IMR-90 (cell line): ENCODE measurements around the gene AGAP1. TPM values are rescaled to one million over a fixed set of nuclear protein-coding genes. Genes with fewer than 3 reads are reported as not detected.
A peak's percentile ranks its signal among the peaks of the same experiment; 100 is the strongest.

Experiments
- ATAC-seq: fragments of 200-7000 bp; cut with Tn5 transposase; 2 replicates; pipeline ENCODE4 v1.9.1; 2020; ENCODE audit warnings: low read depth, mild to moderate bottlenecking, moderate library complexity
- BruUV-seq: library from RNA; stranded (reverse); fragments of 400-500 nt; replicated peaks from 2 replicates; lab custom pipeline; 2021; lab: Mats Ljungman, UMichigan
- CTCF ChIA-PET: fragments of 300-600 bp; formaldehyde crosslinking; extraction: SDS; loops from one replicate; lab custom pipeline; 2021; ENCODE audit warnings: antibody characterized with exemption; lab: Yijun Ruan, JAX
- POLR2A ChIA-PET: fragments of 300-600 bp; sonication (Branson Sonifier 250); formaldehyde crosslinking; loops from one replicate; lab custom pipeline; 2022; ENCODE audit warnings: antibody characterized with exemption; ENCODE audit not compliant: unreplicated experiment; lab: Charles Lee
- DNase-seq: peaks from one replicate; pipeline ENCODE4 v3.0.0; 2013
- H2AFZ ChIP-seq: replicated peaks from 2 replicates; pipeline ENCODE3; 2013; ENCODE audit warnings: low read length, mild to moderate bottlenecking; ENCODE audit not compliant: poor library complexity
- H2AK5ac ChIP-seq: 2 replicates; pipeline ENCODE4 v1.6.1; 2013; ENCODE audit warnings: low read depth, low read length, inconsistent platforms
- H2AK9ac ChIP-seq: replicated peaks from 2 replicates; pipeline ENCODE3; 2013; ENCODE audit warnings: mild to moderate bottlenecking, low read depth, low read length, moderate library complexity; ENCODE audit not compliant: poor library complexity
- H2BK120ac ChIP-seq: 2 replicates; pipeline ENCODE4 v1.6.1; 2013; ENCODE audit warnings: low read depth, low read length, inconsistent platforms
- H2BK15ac ChIP-seq: 3 replicates; pipeline ENCODE4 v1.6.1; 2013; ENCODE audit warnings: low read depth, low read length, inconsistent platforms
- H2BK20ac ChIP-seq: 2 replicates; pipeline ENCODE4 v1.6.1; 2013; ENCODE audit warnings: low read depth, mild to moderate bottlenecking, inconsistent platforms, low read length, moderate library complexity
- H2BK5ac ChIP-seq: 2 replicates; pipeline ENCODE4 v1.6.1; 2013; ENCODE audit warnings: mild to moderate bottlenecking, low read depth, low read length, inconsistent platforms; ENCODE audit not compliant: poor library complexity, severe bottlenecking
- H3K14ac ChIP-seq: replicated peaks from 2 replicates; pipeline ENCODE4 v1.6.1; 2013; ENCODE audit warnings: low read depth, low read length, inconsistent platforms
- H3K18ac ChIP-seq: 2 replicates; pipeline ENCODE4 v1.6.1; 2013; ENCODE audit warnings: low read depth, low read length, control low read depth
- H3K23ac ChIP-seq: 2 replicates; pipeline ENCODE4 v1.6.1; 2013; ENCODE audit warnings: low read depth, low read length, inconsistent platforms
- H3K27ac ChIP-seq: 2 replicates; pipeline ENCODE4 v1.5.1; 2013; ENCODE audit warnings: mild to moderate bottlenecking, control low read depth, low read length; ENCODE audit not compliant: insufficient read depth
- H3K27me3 ChIP-seq: 2 replicates; pipeline ENCODE4 v1.6.1; 2013; ENCODE audit warnings: low read length; ENCODE audit not compliant: control insufficient read depth, insufficient read depth
- H3K36me3 ChIP-seq: 2 replicates; pipeline ENCODE4 v1.6.1; 2013; ENCODE audit warnings: low read length, mixed read lengths; ENCODE audit not compliant: control insufficient read depth, insufficient read depth
- H3K4ac ChIP-seq: 2 replicates; pipeline ENCODE4 v1.6.1; 2013; ENCODE audit warnings: low read depth, low read length, inconsistent platforms
- H3K4me1 ChIP-seq: 2 replicates; pipeline ENCODE4 v1.6.1; 2013; ENCODE audit warnings: low read length, mixed read lengths; ENCODE audit not compliant: control insufficient read depth, insufficient read depth
- H3K4me2 ChIP-seq: 2 replicates; pipeline ENCODE4 v1.6.1; 2013; ENCODE audit warnings: low read depth, mild to moderate bottlenecking, control low read depth, low read length, moderate library complexity
- H3K4me3 ChIP-seq: 2 replicates; pipeline ENCODE4 v1.5.1; 2013; ENCODE audit warnings: low read depth, mild to moderate bottlenecking, control low read depth, low read length, moderate library complexity; ENCODE audit not compliant: insufficient read depth
- H3K56ac ChIP-seq: 2 replicates; pipeline ENCODE4 v1.6.1; 2013; ENCODE audit warnings: low read length, inconsistent platforms; ENCODE audit not compliant: insufficient read depth; ENCODE audit errors: extremely low read depth
- H3K79me1 ChIP-seq, 2 experiments: 2 replicates each; pipeline ENCODE4 v1.6.1; 2013; ENCODE audit warnings: low read length in 2 of 2, inconsistent platforms in 1 of 2, low read depth in 1 of 2
- H3K9ac ChIP-seq: 2 replicates; pipeline ENCODE4 v1.6.1; 2013; ENCODE audit warnings: low read depth, low read length, control low read depth
- H3K9me1 ChIP-seq: 2 replicates; pipeline ENCODE4 v1.6.1; 2013; ENCODE audit warnings: low read length, inconsistent platforms; ENCODE audit not compliant: insufficient read depth
- H3K9me3 ChIP-seq: 2 replicates; pipeline ENCODE4 v1.6.1; 2013; ENCODE audit warnings: low read length; ENCODE audit not compliant: control insufficient read depth, insufficient read depth
- H4K20me1 ChIP-seq: 2 replicates; pipeline ENCODE4 v1.6.1; 2013; ENCODE audit warnings: low read length, inconsistent platforms; ENCODE audit not compliant: insufficient read depth
- H4K5ac ChIP-seq: 2 replicates; pipeline ENCODE4 v1.6.1; 2013; ENCODE audit warnings: mild to moderate bottlenecking, low read depth, low read length, control low read depth
- H4K8ac ChIP-seq, 2 experiments: 2 replicates each; pipeline ENCODE4 v1.6.1; 2013; ENCODE audit warnings: low read depth in 2 of 2, low read length in 2 of 2, control low read depth in 1 of 2, inconsistent platforms in 1 of 2
- H4K91ac ChIP-seq: 2 replicates; pipeline ENCODE4 v1.6.1; 2013; ENCODE audit warnings: low read depth, low read length, inconsistent platforms; ENCODE audit not compliant: insufficient read depth
- CHD1 ChIP-seq: IDR thresholded peaks from 2 replicates; pipeline ENCODE4 v1.6.1; 2012; ENCODE audit warnings: low read depth, low read length, improper control_type of control experiment
- MAFK ChIP-seq: IDR thresholded peaks from 2 replicates; pipeline ENCODE4 v1.6.1; 2012; ENCODE audit warnings: low read depth, low read length, improper control_type of control experiment
- MXI1 ChIP-seq: IDR thresholded peaks from 2 replicates; pipeline ENCODE4 v1.6.1; 2012; ENCODE audit warnings: low read depth, mild to moderate bottlenecking, low read length, moderate library complexity, borderline replicate concordance
- RAD21 ChIP-seq: IDR thresholded peaks from 2 replicates; pipeline ENCODE4 v1.6.1; 2012; ENCODE audit warnings: low read length, improper control_type of control experiment
- SMC3 ChIP-seq: fragments of 150-350 bp; IDR thresholded peaks from 2 replicates; pipeline ENCODE4 v1.6.1; 2016; ENCODE audit warnings: low read depth, mild to moderate bottlenecking, antibody characterized with exemption, low read length, moderate library complexity
- WGBS, 2 experiments: methylation state at CpG; one replicate each; pipeline versions ENCODE4 v1.1.5 to v1.1.7; 2013; ENCODE audit warnings: missing lambda C conversion rate in 2 of 2; ENCODE audit not compliant: insufficient read length in 1 of 2; ENCODE audit errors: extremely low coverage in 2 of 2; 5-methylcytosine and 5-hydroxymethylcytosine counted together
- dilution Hi-C: fragments of 300-500 bp; cut with HindIII; formaldehyde crosslinking; loops from one replicate; pipeline ENCODE4 v1.14.3; 2018; ENCODE audit warnings: low sequenced_read_pairs; ENCODE audit not compliant: unreplicated experiment
- in situ Hi-C: fragments of 300-500 bp; cut with MboI; formaldehyde crosslinking; loops from 3 replicates; pipeline ENCODE4 v1.14.3; 2019; ENCODE audit warnings: low sequenced_read_pairs, inconsistent platforms, mixed read lengths
- intact Hi-C: fragments of 100-400 bp; cut with micrococcal nuclease; formaldehyde crosslinking; loops from 2 replicates; pipeline ENCODE4 v1.10.0; 2022
- polyA plus RNA-seq, 3 experiments: library from polyadenylated mRNA; depleted of rRNA; stranded (reverse); fragments of >200 nt; gene quantifications; 2 replicates each; pipeline ENCODE4 v1.2.3, GENCODE V29; 2012; ENCODE audit warnings: low replicate concordance in 1 of 3
- total RNA-seq: library from RNA; depleted of rRNA; stranded (reverse); fragments of >200 nt; gene quantifications from 2 replicates; pipeline ENCODE4 v1.2.3, GENCODE V29; 2012
- TF ChIP-seq, protein P1 (sequence below): conservative IDR thresholded peaks from 2 replicates; pipeline ENCODE4 v1.5.1; 2012; ENCODE audit warnings: mild to moderate bottlenecking, low read depth, low read length, improper control_type of control experiment
- TF ChIP-seq, protein P2 (sequence below): fragments of 150-350 bp; IDR thresholded peaks from 2 replicates; pipeline ENCODE4 v1.6.1; 2016; ENCODE audit warnings: low read depth, mild to moderate bottlenecking, low read length, moderate library complexity, borderline replicate concordance

Gene AGAP1
- total and polyA plus RNA-seq, 2 of the 4 experiments (the other 2 are of a cell fraction): 15.1 to 16.4 TPM

DNA sequence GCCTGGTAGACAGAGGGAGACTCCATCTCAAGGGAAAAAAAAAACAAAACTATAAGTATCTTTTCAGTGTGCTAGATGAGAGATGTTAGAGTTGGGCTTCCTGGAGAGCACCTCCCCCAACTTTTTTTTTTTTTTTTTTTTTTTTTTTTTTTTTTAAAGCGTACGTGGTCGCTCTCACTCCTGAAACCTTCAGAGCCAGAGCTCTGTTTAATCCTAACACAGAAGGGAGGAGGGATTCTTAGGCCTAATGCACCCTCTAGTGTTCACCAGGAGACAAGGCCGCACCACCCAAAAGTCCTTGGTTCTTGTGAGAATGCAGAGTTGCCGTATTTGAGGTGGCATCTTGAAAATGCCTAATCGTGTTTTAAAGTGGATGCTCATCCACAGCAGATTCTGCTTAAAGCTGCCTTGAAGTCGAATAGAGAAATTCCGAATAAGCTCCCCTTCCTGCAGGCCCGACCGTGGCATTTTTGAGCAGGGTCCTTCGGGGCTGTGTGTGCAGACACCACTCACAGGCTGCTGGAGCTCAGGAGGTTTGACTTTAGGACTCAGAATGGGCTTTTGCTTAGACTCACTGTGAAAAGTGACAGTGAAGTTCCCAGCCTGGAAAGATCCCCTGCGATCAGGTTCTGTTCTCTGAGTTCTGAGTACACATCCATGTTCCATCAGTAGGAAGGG is 252.6 kb downstream of the AGAP1 start:
- peaks cover 4% of the 10 kb centered on the region for H3K36me3 ChIP-seq
- H3K4me3 ChIP-seq: no peak overlapping the region
- TF ChIP-seq, protein P1, sequence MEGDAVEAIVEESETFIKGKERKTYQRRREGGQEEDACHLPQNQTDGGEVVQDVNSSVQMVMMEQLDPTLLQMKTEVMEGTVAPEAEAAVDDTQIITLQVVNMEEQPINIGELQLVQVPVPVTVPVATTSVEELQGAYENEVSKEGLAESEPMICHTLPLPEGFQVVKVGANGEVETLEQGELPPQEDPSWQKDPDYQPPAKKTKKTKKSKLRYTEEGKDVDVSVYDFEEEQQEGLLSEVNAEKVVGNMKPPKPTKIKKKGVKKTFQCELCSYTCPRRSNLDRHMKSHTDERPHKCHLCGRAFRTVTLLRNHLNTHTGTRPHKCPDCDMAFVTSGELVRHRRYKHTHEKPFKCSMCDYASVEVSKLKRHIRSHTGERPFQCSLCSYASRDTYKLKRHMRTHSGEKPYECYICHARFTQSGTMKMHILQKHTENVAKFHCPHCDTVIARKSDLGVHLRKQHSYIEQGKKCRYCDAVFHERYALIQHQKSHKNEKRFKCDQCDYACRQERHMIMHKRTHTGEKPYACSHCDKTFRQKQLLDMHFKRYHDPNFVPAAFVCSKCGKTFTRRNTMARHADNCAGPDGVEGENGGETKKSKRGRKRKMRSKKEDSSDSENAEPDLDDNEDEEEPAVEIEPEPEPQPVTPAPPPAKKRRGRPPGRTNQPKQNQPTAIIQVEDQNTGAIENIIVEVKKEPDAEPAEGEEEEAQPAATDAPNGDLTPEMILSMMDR: peak; percentile 94
- no peak for TF ChIP-seq CHD1
- TF ChIP-seq MXI1: no peak
- TF ChIP-seq RAD21: peak; percentile 97
- TF ChIP-seq SMC3: peak; percentile 87
- TF ChIP-seq MAFK: no peak
- TF ChIP-seq, protein P2, sequence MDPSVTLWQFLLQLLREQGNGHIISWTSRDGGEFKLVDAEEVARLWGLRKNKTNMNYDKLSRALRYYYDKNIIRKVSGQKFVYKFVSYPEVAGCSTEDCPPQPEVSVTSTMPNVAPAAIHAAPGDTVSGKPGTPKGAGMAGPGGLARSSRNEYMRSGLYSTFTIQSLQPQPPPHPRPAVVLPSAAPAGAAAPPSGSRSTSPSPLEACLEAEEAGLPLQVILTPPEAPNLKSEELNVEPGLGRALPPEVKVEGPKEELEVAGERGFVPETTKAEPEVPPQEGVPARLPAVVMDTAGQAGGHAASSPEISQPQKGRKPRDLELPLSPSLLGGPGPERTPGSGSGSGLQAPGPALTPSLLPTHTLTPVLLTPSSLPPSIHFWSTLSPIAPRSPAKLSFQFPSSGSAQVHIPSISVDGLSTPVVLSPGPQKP: no peak
- 0 out of 4 replicates have a peak overlapping the region, but pooled peaks of 1 of the 2 experiments have one; percentile 29 for H4K8ac ChIP-seq
- intact Hi-C loops: loop anchor here (1.0 to 10.0 kb wide), 5 partner anchors 70 to 610 kb away; no protein-coding TSS in a partner anchor
- in situ Hi-C loops: loop anchor here (5.0 kb wide), 1 partner anchor 609 kb away; no protein-coding TSS in a partner anchor
- H2AK5ac ChIP-seq: 0 out of 2 replicates have a peak overlapping the region, but pooled peaks have one; percentile 12
- no peak overlapping the region for H2BK5ac ChIP-seq
- H4K20me1 ChIP-seq: peaks cover 4% of the 10 kb centered on the region; the same call in 1 of the 2 replicates
- no peak overlapping the region for H3K14ac ChIP-seq
- no peak overlapping the region for H3K23ac ChIP-seq
- no peak overlapping the region for H3K9ac ChIP-seq
- H2BK15ac ChIP-seq: no peak overlapping the region
- no peak overlapping the region for H3K18ac ChIP-seq
- H2BK20ac ChIP-seq: no peak overlapping the region
- H3K56ac ChIP-seq: no peak overlapping the region
- no peak overlapping the region for H3K4ac ChIP-seq
- BruUV-seq: no TSS peak
- peaks cover 8% of the 10 kb centered on the region for H3K4me1 ChIP-seq
- no CpG with 5 or more reads among the region's 12 CpGs for WGBS, 2 experiments
- DNase-seq (peak; percentile 90), ATAC-seq (peak; percentile 88)
- H3K9me3 ChIP-seq: no peaks in the 10 kb centered on the region
- H2AFZ ChIP-seq: peak overlapping the region; percentile 25
- 0 out of 2 replicates have a peak, but pooled peaks cover 4% of the 10 kb centered on the region for H3K9me1 ChIP-seq
- H4K5ac ChIP-seq: no peak overlapping the region
- no peak overlapping the region for H3K4me2 ChIP-seq
- ChIA-PET CTCF (interaction anchor here (0.6 to 2.2 kb wide), 13 partner anchors 10 to 629 kb away, joined by 3 to 13 read pairs (median 4); no protein-coding TSS in a partner anchor), POLR2A (no interaction called here)
- no peaks in the 10 kb centered on the region for H3K79me1 ChIP-seq
- H4K91ac ChIP-seq: no peak overlapping the region
- peak overlapping the region; percentile 22 for H2AK9ac ChIP-seq
- no peak overlapping the region for H2BK120ac ChIP-seq
- H3K27me3 ChIP-seq: no peaks in the 10 kb centered on the region
- dilution Hi-C loops: loop anchor here (25.0 kb wide), 1 partner anchor 609 kb away; no protein-coding TSS in a partner anchor
- H3K27ac ChIP-seq: no peak overlapping the region
